ENCODE results near the gene DTHD1. TPM values are rescaled to one million over a fixed set of nuclear protein-coding genes. Genes with fewer than 3 reads are reported as not detected.

DTHD1 gene
- total and polyA plus RNA-seq, 7 donors, result under 0.01 to 0.27 (median 0.21) TPM; not detected in 3

- H3K4me3 ChIP-seq, result no peak overlapping the region
- no peaks in the 10 kb centered on the region for H3K4me1 ChIP-seq
- H3K36me3 ChIP-seq, result no peaks in the 10 kb centered on the region
- no peak for DNase-seq
- no peaks in the 10 kb centered on the region for H3K27me3 ChIP-seq
- intact Hi-C loops (cut with DNase I), result no loop called here
- H3K27ac ChIP-seq, result no peak overlapping the region
- 58 to 75% methylated on average over 2 of the region's 2 CpGs for WGBS, 2 donors
- no peaks in the 10 kb centered on the region for H3K9me3 ChIP-seq
- TF ChIP-seq POLR2A (IDR thresholded peaks at IDR 0.05) (no peak), POLR2AphosphoS5 (IDR thresholded peaks at IDR 0.05) (no peak), CTCF (IDR thresholded peaks at IDR 0.05) (no peak), EP300 (IDR thresholded peaks at IDR 0.05) (no peak)
Measured at GRCh38 chr4:36255577-36255976, 25.8 kb upstream of the DTHD1 start.

- no peak for DNase-seq
- Histone ChIP-seq H3K9me3 (no peaks in the 10 kb centered on the region), H3K27ac (no peak overlapping the region), H3K36me3 (no peaks in the 10 kb centered on the region), H3K27me3 (no peaks in the 10 kb centered on the region), H3K4me1 (no peaks in the 10 kb centered on the region), H3K4me3 (no peak overlapping the region)
- intact Hi-C loops (cut with DNase I), result no loop called here
- WGBS, 2 donors, result 43 to 49% methylated on average over 6 of the region's 6 CpGs
- TF ChIP-seq EP300 (IDR thresholded peaks at IDR 0.05), result no peak
- no peak for TF ChIP-seq POLR2AphosphoS5 (IDR thresholded peaks at IDR 0.05)
- TF ChIP-seq CTCF (IDR thresholded peaks at IDR 0.05), result no peak
- TF ChIP-seq POLR2A (IDR thresholded peaks at IDR 0.05), result no peak
Measured at GRCh38 chr4:36256398-36256891, 25.0 kb upstream of the DTHD1 start.

GRCh38 chr4:36260731-36261130, 20.7 kb upstream of the DTHD1 start:
- no peak for TF ChIP-seq POLR2A (IDR thresholded peaks at IDR 0.05)
- no peak for TF ChIP-seq POLR2AphosphoS5 (IDR thresholded peaks at IDR 0.05)
- TF ChIP-seq CTCF (IDR thresholded peaks at IDR 0.05), result no peak
- TF ChIP-seq EP300 (IDR thresholded peaks at IDR 0.05), result no peak
- H3K4me3 ChIP-seq, result no peak overlapping the region
- H3K4me1 ChIP-seq, result no peaks in the 10 kb centered on the region
- H3K36me3 ChIP-seq, result no peaks in the 10 kb centered on the region
- intact Hi-C loops (cut with DNase I), result no loop called here
- no peaks in the 10 kb centered on the region for H3K9me3 ChIP-seq
- no peak overlapping the region for H3K27ac ChIP-seq
- WGBS, 2 donors, result 94% methylated on average over 5 of the region's 5 CpGs
- H3K27me3 ChIP-seq, result no peaks in the 10 kb centered on the region
- DNase-seq, result no peak

DNA sequence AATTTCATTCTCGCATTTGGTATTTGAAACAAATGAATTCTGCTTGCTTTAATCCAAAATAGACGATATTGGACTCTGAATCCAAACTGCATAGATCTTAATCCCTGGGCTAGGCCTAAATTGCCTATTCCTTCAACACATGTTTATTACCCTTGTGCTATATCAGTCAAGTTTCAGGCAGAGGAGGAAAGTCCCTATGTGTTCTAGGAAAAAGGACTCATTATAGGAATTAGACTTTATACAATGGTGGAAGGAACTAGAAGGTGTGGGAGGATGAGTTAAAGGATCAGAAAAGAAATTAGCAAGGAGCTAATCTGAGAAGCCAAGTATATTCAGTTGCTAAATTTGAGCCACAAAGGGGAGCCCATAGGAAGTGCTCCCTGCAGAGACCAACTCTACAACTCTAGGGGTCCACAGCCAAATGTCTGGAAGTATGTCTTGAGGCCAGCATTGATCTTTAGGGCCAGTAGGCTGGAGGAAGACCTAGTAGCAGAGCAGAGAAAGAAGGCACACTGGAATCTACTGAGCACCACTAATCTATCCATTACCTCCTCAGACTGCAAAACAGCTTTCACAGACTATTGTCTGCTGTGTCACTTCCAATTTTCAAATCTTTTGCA, 17.1 kb upstream of the DTHD1 start:
- no peaks in the 10 kb centered on the region for H3K9me3 ChIP-seq
- 59 to 87% methylated on average over 2 of the region's 2 CpGs for WGBS, 2 donors
- DNase-seq, result no peak
- H3K27me3 ChIP-seq, result no peaks in the 10 kb centered on the region
- H3K36me3 ChIP-seq, result no peaks in the 10 kb centered on the region
- no peak overlapping the region for H3K27ac ChIP-seq
- TF ChIP-seq POLR2A (IDR thresholded peaks at IDR 0.05) (no peak), CTCF (IDR thresholded peaks at IDR 0.05) (no peak), EP300 (IDR thresholded peaks at IDR 0.05) (no peak)
- no peaks in the 10 kb centered on the region for H3K4me1 ChIP-seq
- H3K4me3 ChIP-seq, result no peak overlapping the region
- intact Hi-C loops (cut with DNase I), result no loop called here

All from sigmoid colon (tissue), 7 donors.